Measurements from ENCODE around the gene RNF123. TPM values are rescaled to one million over a fixed set of nuclear protein-coding genes. Genes with fewer than 3 reads are reported as not detected.

The RNF123 gene
- total and polyA plus RNA-seq, 4 donors = 34.3 to 104 (median 40.2) TPM

GRCh38 chr3:49680493-49681231 is 8.7 kb upstream of the RNF123 start:
- Histone ChIP-seq H3K9me3 (ENCODE audit: control insufficient read depth in 4 of 4, low read length in 3 of 4) (no peaks in the 10 kb centered on the region), H3K9ac (ENCODE audit: low read depth in 1 of 2, low read length in 2 of 2) (no peak overlapping the region), H3K27me3 (ENCODE audit: control insufficient read depth in 4 of 4, insufficient read depth in 4 of 4, low read length in 3 of 4) (no peaks in the 10 kb centered on the region), H3K36me3 (ENCODE audit: control insufficient read depth in 4 of 4, insufficient read depth in 3 of 4, low read depth in 1 of 4, low read length in 3 of 4) (peaks cover 22 to 78% (median 58%) of the 10 kb centered on the region in 4 donors), H3K4me1 (ENCODE audit: control insufficient read depth in 4 of 4, insufficient read depth in 4 of 4, low read length in 3 of 4) (peaks cover 0 to 6% (median 3%) of the 10 kb centered on the region in 4 donors), H3K4me3 (ENCODE audit: low read depth in 1 of 3, low read length in 3 of 3) (no peak overlapping the region), H3K27ac (ENCODE audit: low read depth in 1 of 2, low read length in 2 of 2) (no peak overlapping the region)
- WGBS = 73% methylated on average over 7 of the region's 7 CpGs
- DNase-seq (ENCODE audit: low spot score) = no peak
- no peak for TF ChIP-seq NR2F2 (IDR thresholded peaks at IDR 0.05)
- no peak for TF ChIP-seq HNF4A (conservative IDR thresholded peaks at IDR 0.05)
- no peak for TF ChIP-seq RAD21 (IDR thresholded peaks at IDR 0.05)
- no peak for TF ChIP-seq EGR1 (IDR thresholded peaks at IDR 0.05; ENCODE audit: low read depth in 2 of 2)
- no peak for TF ChIP-seq JUND (IDR thresholded peaks at IDR 0.05)
- no peak for TF ChIP-seq FOXA1 (IDR thresholded peaks at IDR 0.05)

GRCh38 chr3:49681232-49681522 is 8.2 kb upstream of the RNF123 start:
- H3K27me3 ChIP-seq (ENCODE audit: control insufficient read depth in 4 of 4, insufficient read depth in 4 of 4, low read length in 3 of 4) = no peaks in the 10 kb centered on the region
- 98% methylated on average over 2 of the region's 2 CpGs for WGBS
- no peak for DNase-seq (ENCODE audit: low spot score)
- no peaks in the 10 kb centered on the region for H3K9me3 ChIP-seq (ENCODE audit: control insufficient read depth in 4 of 4, low read length in 3 of 4)
- H3K4me1 ChIP-seq (ENCODE audit: control insufficient read depth in 4 of 4, insufficient read depth in 4 of 4, low read length in 3 of 4) = peaks cover 0 to 5% (median 2%) of the 10 kb centered on the region in 4 donors
- H3K27ac ChIP-seq (ENCODE audit: low read depth in 1 of 2, low read length in 2 of 2) = no peak overlapping the region
- no peak overlapping the region for H3K4me3 ChIP-seq (ENCODE audit: low read depth in 1 of 3, low read length in 3 of 3)
- H3K36me3 ChIP-seq (ENCODE audit: control insufficient read depth in 4 of 4, insufficient read depth in 3 of 4, low read depth in 1 of 4, low read length in 3 of 4) = peaks cover 17 to 78% (median 57%) of the 10 kb centered on the region in 4 donors
- TF ChIP-seq FOXA1 (IDR thresholded peaks at IDR 0.05) (no peak), TAF1 (conservative IDR thresholded peaks at IDR 0.05) (no peak), ATF3 (IDR thresholded peaks at IDR 0.05) (no peak), HNF4G (IDR thresholded peaks at IDR 0.05) (no peak), CTCF (IDR thresholded peaks at IDR 0.05; ENCODE audit: low read depth, low read length, missing input control) (no peak), REST (IDR thresholded peaks at IDR 0.05) (no peak), JUND (IDR thresholded peaks at IDR 0.05) (no peak), GABPA (IDR thresholded peaks at IDR 0.05 in 1 of 2, conservative IDR thresholded peaks at IDR 0.05 in 1 of 2) (no peak), RAD21 (IDR thresholded peaks at IDR 0.05) (no peak), RXRA (IDR thresholded peaks at IDR 0.05) (no peak), HNF4A (conservative IDR thresholded peaks at IDR 0.05) (no peak), NR2F2 (IDR thresholded peaks at IDR 0.05) (no peak), FOXA2 (IDR thresholded peaks at IDR 0.05) (no peak), EGR1 (IDR thresholded peaks at IDR 0.05; ENCODE audit: low read depth in 2 of 2) (no peak), YY1 (IDR thresholded peaks at IDR 0.05) (no peak), SP1 (IDR thresholded peaks at IDR 0.05) (no peak)
- TF ChIP-seq, protein P1, sequence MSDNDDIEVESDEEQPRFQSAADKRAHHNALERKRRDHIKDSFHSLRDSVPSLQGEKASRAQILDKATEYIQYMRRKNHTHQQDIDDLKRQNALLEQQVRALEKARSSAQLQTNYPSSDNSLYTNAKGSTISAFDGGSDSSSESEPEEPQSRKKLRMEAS (IDR thresholded peaks at IDR 0.05) = no peak
- TF ChIP-seq, protein P2, sequence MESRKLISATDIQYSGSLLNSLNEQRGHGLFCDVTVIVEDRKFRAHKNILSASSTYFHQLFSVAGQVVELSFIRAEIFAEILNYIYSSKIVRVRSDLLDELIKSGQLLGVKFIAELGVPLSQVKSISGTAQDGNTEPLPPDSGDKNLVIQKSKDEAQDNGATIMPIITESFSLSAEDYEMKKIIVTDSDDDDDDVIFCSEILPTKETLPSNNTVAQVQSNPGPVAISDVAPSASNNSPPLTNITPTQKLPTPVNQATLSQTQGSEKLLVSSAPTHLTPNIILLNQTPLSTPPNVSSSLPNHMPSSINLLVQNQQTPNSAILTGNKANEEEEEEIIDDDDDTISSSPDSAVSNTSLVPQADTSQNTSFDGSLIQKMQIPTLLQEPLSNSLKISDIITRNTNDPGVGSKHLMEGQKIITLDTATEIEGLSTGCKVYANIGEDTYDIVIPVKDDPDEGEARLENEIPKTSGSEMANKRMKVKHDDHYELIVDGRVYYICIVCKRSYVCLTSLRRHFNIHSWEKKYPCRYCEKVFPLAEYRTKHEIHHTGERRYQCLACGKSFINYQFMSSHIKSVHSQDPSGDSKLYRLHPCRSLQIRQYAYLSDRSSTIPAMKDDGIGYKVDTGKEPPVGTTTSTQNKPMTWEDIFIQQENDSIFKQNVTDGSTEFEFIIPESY (IDR thresholded peaks at IDR 0.05) = no peak
- no peak overlapping the region for H3K9ac ChIP-seq (ENCODE audit: low read depth in 1 of 2, low read length in 2 of 2)
